ENCODE results near the gene MAP3K5.

MAP3K5 gene

DNA sequence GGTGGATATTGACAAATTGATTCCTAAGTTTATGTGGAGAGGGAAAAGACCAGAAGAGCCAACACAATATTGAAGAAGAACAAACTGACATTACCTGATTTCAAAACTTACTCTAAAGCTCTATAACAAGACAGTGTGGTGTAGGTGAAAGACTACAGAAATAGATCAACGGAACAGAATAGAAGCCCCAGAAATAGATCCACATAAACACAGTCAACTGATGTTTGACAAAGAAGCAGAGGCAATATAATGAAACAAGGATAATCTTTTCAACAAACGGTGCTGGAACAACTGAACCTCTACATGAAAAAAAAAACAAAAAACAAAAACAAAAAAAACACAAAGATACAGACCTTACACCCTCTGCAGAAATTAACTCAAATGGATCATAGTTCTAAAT is 50.2 kb downstream of the MAP3K5 start:
- no peak for DNase-seq

DNA sequence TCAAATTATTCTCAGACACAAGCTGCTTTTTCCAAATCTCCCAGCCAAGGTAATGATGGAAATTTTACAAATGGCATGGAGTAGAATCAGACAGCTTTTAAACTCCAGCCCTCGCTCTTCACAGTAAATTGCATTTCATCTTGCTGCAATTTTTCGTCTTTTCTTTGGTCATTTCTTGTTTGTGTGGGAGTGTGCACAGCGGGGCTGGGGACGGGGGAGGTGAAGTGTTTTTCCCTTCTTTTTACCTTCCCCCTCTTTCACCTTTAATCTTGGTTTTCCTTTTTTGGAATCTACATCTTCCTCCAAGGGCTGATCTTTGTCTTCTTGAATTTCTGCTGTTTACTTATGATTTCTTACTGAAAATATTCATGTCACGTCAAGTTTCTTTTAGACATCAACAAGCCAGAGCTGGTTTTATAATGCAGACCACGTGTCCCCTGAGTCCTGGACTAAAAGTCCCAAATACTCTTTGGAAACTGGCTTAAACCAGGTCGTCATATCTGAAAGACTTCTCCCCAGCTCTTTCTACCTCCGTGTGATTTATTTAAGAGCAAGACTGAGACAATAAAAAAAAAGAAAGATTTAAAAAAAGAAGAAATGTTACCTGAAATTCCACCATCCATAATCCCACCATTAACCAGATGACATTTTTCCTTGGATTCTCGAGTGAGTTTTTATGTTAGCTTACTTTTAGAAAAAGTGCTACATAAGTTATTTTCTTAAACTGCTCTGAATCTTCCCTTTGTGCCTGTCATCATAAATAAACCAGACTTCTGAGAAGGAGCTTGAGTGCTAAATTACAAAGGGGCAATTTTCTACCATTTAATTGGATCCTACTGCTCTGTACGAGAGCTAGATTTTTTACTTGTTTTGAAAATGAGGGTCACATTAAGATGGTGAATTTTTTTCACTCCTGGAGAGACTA is 52.0 kb downstream of the MAP3K5 start:
- no peak for DNase-seq

DNA sequence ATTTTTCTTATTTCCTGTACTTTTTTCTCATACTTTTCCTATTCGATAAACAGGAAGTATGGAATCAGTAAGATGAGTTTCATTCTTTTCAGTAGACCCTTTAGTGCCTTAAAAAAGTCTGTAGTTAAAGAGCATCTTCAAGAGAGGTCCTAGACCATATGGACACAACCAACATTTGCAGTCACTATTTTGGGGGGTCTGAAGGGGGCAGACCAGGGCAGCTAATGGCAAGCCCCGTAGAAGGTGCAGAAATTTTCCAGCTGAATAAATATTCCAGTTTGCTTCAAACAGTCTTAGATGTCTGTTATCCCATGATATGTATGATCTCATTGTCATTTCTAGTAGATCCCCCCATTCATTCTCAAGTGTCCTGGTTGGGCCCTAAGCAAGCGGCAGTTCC is 52.8 kb downstream of the MAP3K5 start:
- DNase-seq = no peak

DNA sequence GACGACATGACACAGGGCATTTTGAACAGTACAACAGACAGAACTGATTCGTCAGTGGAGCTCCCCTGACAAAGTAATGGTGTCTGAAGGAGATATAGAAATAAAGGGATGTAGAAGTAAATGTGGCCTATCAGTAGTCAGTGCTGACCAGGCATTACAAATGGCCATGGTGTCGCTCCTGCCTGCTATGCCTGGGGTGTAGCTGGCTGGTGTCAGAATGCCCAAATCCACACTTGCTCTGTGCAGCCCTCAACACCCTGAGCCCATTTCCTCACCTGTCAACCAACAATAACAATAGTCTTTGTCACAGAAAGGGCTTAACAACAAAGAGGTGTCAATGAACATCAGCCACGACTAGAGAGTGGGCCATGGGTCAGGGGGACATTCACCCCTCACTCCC is 53.2 kb downstream of the MAP3K5 start:
- DNase-seq = no peak

DNA sequence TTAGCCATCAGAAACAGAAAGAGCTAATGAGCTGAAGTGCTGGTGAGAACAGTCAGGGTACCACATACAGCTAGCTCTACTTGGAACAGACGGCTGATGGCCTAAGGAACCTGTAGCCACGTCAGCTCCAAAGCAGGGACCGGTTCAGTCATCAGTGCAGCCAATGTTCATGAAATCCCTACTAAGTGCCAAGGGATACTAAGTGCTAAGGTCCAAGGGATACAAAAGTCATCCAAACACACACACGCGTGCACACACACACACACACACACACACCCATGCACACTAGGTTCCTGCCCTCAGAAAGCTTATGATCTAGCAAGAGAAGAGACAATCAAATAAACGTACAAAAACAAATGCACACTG is 53.6 kb downstream of the MAP3K5 start:
- DNase-seq = no peak

DNA sequence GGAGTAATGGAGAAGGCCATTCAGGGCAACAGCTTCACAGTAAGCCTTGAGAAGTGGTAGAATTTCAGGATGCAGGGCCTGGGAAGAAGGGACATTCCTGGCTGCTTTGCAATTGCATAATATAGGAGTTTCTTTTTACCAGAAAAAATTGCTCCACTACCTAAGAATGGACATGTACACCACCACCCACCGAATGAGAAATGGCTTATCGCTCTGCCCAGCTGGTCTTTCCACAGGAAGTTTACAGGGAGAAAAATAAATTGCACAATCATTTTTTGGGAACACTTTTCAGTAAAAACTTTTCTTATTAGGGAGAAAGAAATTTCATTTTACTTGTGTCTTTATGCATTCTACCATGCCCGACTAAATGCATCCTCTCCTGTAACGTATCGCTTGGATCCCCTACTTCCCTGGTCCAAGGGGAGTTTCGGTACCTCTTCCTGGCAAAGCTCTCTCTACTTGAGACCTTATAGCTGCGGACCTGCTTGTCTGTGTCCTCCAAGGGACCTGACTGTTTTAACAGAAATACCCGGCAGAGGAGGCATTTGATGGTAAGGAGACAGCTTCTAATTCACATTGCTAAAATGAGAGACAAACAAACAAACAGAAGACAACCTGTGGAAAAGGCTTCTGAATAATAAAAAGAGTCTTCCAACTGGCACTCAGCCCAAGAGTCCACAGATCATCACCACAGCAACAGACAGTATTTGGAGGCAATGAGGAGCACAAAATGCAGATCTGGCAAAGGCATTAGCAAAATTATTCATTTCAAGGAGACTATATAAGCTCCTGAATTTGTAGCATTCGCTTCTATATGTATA is 54.2 kb downstream of the MAP3K5 start:
- peak; percentile 14 for DNase-seq

DNA sequence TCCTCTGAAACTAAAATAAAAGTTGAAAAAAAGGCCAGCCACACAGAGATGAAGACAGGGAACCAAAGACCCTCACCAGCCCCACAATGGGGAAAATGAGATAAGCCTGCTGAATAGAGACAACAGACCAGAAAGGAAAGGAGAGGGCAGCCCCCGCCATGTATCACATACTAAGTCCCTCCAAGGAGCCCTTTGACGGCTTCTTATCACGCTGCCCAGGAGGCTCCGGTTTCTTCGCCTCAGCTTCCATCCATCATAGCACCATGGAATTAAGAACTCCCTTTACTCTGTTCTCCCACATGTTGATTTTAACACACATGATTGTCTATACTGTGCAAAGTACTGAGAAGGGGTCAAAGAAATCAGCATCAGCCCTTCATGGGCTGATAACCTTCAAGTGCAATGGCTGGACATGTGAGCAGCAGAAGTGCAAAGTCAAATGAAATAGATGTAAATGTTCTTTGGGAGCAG is 54.9 kb downstream of the MAP3K5 start:
- no peak for DNase-seq

DNA sequence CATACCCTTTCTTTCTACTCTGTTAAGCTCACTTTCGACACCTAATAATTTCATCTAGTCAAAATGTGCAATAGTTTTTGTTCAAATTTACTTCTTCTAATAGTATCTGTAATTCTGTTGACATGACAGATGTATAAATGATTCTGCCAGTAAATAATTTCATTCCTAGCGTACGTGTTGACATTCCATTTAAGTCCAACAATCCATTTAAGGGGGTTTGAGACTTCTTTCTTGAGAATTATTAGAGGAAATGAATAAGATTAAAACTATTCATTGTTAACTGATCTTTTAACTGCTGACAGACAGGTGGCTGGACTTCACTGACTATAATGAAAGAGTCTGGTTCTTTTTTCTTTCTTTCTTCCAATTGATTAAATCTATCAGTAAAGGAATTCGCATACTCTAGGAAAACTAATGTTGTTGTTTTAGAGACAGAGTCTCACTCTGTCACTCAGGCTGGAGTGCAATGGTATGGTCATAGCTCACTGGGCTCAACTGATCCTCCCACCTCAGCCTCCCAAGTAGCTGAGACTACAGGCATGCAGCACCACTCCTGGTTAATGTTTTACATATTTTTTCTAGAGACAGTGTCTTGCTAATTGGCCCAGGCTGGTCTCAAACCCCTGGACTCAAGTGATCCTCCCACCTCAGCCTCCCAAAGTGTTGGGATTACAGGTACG is 55.9 kb downstream of the MAP3K5 start:
- DNase-seq = no peak

DNA sequence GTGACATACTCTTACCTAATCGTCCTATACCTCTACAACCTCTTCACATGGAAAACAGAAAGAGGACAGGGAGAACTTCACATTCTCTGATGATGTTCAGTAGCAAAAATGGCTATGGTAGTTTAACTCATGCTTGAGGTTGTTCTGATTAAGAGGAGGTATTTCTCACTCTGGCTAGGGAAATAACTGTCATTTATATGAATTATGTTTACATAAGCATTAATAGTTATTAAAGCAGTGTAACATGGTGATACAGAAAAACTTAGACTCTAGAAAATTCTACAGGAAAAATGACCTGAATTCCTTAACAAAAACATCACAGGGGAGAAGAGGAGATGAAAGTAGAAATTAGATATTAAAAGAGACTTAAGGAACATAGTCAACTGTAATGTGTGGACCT is 57.3 kb downstream of the MAP3K5 start:
- DNase-seq = no peak

DNA sequence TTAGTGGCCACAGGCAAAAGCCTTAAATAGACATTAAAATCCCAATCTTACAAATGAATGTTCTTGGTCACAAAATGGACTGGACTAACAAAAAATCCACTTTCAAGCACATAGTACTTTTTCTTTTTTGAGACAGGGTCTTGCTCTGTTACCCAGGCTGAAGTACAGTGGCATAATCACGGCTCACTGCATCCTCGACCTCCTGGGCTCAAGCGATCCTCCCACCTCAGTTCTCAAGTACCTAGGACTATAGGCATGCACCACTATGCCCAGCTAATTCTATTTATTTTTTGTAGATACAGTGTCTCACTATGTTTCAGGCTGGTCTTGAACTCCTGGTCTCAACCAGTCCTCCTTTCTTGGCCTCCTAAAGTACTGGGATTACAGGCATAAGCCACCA is 59.4 kb downstream of the MAP3K5 start:
- no peak for DNase-seq

DNA sequence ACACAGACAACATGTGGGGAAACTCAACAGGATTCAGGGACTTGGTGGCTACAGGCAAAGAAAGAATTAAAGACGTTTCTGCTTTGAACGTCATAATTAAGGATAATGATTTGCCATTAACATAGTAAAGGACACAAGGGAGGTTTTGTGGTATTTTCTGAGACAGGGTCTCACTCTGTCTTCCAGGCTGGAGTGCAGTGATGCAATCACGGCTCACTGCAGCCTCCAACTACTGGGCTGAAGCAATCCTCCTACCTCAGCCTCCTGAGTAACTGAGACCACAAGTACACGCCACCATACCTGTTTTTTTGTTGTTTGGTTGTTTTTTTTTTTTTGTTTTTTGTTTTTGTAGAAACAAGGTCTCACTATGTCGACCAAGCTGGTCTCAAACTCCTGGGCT is 62.4 kb downstream of the MAP3K5 start:
- DNase-seq = no peak

DNA sequence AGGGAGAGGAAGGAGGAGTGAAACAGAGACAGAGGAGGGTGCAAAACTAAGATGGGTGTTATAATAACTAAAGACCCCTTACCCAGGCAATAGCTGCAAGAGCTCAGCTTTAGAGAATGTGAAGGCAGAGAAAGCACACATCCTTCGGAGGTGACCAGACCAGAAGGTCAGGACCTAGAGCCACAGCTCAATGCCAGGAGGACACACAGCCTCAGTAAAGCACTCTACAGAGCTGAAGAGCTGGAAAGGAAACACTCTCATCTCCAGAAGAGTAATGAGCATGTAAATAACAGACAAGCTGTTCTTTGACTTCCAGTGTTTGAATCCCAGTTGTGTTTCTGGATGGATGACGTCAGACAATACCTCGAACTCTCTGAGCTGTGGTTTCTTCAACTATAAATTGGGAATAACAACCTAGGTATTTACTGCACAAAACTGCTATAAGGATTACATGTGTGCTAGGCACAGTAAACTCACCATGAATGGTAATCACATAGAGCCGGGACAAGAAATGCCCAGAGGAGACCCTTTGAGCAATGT is 63.2 kb downstream of the MAP3K5 start:
- DNase-seq = no peak

DNA sequence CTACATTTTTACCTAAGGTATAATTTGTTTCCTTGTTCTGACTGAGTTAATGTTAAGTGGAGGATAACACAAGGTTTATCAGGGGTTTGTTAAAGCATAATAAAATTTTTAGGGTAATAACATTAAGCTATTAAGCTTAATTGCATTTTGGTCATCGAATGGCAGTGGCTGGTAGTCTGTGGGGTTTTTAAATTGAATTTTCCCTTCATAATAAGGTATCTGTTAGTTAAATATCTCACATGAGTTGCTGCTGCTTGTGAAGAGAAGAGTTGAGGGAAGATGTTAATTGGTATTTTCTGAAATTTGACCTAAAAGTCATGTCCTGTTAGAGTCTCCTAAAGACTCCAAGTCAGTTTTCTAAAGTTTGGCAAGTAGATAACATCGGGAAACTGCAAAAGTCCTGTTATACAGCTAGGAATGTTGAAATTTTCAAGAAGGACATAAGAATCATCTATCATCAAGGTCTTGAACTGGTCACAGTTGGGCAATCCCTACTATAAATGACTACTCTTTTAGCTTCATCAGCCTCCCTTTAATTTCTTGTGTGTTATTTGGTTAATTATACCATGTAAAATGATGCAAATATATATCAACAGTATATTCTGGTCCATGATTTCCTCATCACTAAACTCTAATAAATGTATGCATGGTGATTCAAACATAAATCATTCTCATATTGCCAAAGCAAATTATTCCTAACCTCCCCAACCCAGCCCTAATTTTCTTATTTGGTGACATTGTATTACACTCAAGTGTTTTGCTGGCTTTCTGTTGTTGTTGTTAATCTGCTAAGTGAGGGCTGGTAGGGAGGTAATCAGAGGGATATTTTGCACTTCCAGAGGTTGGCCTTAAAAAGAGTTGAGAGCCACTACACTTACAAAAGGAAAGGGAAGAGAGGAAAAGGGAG is 64.0 kb downstream of the MAP3K5 start:
- DNase-seq = no peak

DNA sequence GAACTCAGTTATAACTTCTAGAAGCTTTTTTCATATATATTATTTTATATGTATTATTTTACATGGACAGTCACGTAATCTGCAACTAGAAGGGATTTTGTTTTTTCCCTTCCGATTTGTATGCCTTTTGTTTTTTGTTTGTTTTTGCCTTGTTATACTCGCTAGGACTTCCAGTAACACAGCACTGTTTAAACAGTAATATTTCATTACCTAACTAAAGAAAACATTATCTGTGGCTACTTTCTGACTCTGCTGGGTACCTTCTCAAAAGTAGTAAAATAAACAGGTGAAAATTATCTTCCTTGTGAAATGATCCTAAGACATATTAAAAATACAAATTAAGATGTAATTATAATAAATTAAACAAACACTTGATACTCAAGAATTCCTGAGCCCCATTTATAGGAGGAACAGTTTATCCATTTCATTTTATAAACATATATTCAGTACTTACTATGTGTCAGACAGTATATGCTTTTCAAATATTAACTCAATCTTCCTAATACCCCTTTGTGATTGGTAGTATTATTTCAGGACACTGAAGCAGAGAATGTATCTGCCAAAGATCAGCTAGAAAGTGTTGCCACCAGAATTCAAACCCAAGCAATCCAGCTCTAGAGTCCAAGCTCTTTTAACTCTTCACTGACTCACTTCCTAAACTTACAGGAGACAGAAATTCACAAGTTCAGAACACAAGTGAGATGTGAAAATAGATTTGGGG is 65.3 kb downstream of the MAP3K5 start:
- DNase-seq = no peak

DNA sequence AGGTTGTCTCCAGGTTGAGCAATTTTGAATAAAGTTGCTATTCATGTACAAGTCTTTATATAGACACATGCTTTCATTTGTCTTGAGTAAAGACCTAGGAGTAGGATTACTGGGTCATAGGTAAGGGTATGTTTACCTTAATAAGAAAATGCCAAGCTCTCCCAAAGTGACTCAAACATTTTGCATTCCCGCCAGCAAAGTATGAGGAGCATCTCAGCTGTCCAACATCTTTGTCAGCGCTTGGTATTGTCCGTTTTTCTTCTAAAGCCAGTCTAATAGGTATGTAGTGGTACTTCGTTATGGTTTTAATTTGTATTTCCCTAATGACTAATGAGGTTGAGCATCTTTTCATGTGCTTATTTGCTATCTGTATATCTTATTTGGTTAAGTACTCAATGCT is 67.2 kb downstream of the MAP3K5 start:
- no peak for DNase-seq

DNA sequence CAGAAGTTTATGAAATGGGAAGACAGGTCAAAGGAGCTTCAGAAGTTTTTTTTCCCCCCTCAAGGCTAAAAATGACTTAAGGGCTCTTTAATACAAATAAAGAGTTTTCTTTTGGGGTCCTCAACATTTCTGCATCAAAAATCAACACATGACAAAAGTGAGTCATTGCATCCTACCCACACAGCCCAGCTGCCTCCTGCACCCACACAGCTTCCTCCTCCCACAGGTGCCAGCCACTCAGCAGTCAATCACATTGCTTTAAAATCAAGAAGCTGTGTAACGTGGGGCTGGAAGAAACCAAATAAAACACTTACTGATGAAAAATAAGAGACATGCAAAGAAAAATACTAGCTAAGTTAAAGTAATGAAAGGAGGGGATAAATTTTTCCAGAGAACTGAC is 68.5 kb downstream of the MAP3K5 start:
- no peak for DNase-seq

DNA sequence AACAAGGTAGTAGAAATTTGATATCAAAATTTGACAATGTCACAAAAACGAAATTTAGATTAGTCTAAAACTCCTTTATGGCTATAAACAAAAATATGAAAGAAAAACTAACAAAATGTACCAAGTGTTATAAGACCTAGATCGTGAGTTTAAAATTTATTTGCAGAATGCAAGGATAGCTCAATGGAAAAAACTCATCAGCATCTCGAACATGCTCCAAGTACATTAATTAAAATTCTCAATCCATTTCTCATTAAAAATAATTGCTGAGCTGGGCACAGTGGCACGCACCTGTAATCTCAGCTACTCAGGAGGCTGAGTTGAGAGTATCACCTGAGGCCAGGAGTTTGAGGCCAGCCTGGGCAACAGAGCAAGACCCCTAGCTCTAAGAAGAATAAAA is 70.8 kb downstream of the MAP3K5 start:
- DNase-seq = no peak

DNA sequence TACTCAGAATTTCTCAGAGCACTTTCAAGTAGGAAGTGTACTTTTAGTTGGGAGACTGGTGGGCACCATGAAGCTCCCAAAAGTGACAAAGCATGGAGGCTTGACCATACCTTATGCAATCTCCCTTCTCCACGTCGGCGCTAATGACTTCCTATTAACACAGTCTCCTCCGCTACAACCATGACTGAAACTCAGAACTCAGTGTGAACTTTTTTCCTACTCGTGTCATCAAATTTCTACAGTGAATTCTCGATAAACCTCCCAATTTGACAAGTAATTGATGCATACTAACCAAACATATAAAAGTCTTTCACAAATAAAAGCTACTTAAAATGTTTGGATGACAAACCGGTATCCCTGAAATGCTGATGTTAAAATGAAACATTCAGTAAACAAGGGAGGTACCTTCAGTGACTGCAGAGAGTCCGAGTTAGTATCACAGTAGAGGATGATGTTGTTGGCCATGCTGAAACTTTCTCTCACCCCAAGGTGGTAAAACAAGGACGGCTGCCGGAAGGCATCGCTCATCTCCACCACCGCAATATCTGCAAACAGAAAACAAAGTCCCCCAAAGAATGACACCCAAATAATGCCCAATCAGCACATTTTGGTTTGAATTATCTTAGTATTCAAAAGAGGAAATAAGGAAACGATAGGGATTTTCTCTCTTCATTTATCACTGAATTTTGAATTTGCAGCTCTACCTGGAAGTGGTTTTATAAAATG is 72.1 kb downstream of the MAP3K5 start:
- no peak for DNase-seq

DNA sequence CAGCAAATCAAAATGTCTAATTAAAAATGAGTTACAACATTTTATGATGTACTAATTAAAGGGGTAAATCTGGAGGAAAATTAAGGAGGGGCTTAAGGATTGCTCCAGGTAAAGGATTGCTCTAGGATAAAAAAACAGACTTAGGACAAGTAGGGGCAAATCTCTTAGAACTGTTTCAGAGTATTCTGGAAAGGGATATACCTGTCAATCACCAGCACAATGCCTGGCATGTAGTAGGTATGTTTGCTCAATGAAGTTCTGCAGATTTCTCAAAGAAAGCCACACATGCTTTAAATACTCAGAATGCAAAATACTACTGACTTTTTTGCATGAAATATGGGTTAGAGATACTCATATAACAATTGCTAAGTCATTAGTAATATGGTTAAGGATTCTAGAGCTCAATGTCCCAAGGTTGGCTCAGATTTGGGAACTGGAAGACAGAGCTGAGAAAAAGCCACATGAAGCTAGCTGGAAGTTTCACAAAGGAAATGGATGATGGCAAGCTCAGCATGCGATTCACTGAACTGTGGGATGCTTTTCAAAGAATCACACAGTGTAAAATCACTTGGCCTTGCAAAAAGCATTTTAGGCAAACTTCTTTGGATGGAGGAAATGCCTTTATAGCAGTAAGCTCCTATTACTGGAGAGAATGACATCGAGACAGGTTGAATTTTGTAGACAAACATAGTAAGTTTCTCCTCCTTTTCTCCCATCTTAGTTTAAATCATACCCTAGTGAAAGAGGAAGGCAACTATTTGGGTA is 72.8 kb downstream of the MAP3K5 start:
- no peak for DNase-seq

DNA sequence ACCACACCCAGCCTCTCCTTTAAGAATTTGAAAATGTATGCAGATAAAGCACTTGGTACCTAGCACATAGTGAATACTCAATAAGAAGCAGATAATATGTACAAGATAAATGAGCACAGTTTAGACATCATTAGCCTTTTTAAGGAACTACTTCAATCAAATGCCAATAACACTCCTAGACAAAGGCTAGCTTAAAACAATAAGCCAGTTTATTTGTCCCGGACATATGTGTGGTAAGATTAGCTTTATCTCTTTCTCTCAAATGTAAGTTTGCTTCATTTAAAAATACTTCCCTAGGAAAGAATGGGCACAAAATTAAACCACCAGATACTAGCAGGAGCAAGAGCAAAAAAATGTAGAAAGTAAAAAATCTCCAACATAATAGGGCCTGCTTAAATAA is 73.8 kb downstream of the MAP3K5 start:
- no peak for DNase-seq

All from EL (cell line).